Esophagus muscularis mucosa (tissue), 3 donors: ENCODE measurements around the gene MAD1L1.

ENCODE experiments used
- CTCF ChIP-seq, 3 experiments: fragments of 200-600 bp in 2 of 3; fragments of 450-650 bp in 1 of 3; sonication (generic) in 2 of 3; IDR thresholded peaks; one replicate each; pipeline ENCODE4 v1.5.1; 2017 to 2019; ENCODE audit warnings: antibody characterized with exemption in 3 of 3, mild to moderate bottlenecking in 2 of 3, moderate library complexity in 1 of 3
- POLR2AphosphoS5 ChIP-seq, 2 donors: sonication (generic); formaldehyde crosslinking; IDR thresholded peaks; one replicate each; pipeline ENCODE4 v1.6.1; 2017; ENCODE audit warnings: antibody characterized with exemption in 2 of 2

DNA sequence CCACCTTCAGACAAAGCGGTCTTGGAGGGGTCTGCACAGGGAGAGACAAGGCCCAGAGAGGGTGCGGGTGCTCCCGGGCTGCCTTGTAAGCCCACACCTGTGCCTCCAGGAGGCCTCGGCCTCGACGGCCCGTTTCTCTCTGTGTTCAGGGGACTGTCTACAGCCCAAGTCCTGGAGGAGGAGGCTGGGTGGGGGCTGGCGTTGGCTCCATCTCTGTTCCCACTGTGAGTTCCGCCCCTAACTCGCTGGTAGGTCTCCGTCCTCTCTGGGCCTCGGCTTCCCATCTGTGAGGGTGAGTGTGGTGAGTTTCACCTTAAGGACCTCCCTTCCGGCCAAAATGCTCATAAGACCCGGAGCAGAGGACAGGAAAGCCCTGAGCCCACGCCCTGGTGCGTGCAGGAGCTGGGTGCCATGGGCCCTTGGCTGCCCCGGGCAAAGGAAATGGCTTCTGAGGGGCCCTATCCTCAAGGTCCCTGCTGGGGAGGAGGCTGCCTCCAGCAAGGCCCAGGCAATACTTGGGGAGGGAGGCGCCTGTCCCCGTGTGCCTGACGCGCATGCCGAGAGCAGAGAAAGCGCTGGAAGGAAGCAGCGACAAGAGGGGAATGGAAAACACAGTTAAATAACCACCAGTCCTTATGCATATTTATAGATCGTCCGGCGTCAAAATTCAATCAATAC lies 285.8 kb downstream of the MAD1L1 start:
- TF ChIP-seq CTCF (IDR thresholded peaks at IDR 0.05) (no peak), POLR2AphosphoS5 (IDR thresholded peaks at IDR 0.05) (no peak)
